Epithelial cell of prostate (primary cell): ENCODE measurements around the gene RALGPS1.

Experiments used
- DNase-seq: peaks from one replicate; pipeline ENCODE4 v3.0.0-alpha.2; 2011; ENCODE audit warnings: low read depth, low spot score
- H3K27ac ChIP-seq: fragments of 450-650 bp; 2 replicates; pipeline ENCODE4 v1.5.1; 2017; ENCODE audit warnings: mild to moderate bottlenecking

RALGPS1 gene

GRCh38 chr9:127224883-127225739 lies 310.5 kb downstream of the RALGPS1 start:
- H3K27ac ChIP-seq = no peak overlapping the region
- no peak for DNase-seq

DNA sequence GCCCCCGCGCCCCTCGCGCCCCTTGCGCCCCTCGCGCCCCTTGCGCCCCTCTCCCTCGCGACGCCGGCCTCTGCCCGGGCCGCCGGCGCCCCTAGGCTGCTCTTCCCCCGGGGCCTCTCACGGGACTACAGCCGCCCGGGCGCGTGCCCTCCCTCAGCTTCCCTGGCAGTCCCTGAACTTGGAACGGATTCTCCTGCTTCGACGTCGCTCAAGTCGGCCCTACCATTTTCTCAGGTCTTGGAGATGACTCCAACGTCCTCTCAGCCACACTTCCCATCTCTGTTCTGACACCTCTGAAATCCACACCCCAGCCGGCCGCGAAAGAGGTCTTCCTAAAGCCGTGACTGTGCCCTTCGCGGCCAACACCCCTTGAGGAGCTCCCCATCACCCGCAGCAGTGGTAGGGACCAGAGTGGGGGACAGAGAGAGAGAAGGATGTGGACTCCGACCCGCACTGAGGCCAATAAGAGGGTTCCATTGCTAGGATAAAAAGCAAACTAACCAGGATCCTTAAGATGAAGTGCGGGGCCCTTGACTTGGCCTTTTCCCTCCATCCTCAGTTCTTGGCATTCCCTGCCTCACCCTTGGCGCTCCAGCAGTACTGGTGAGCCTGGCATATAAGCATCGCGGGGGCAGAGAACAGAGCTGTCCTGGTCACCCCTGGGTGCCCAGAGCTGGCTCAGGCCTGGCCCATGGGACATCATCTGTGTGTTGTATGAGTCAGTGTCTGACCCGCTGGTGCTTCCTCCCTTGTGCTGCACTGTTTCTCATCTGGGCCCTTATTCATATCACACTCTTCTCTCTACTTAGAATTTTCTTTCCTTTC lies 311.4 kb downstream of the RALGPS1 start:
- H3K27ac ChIP-seq = no peak overlapping the region
- DNase-seq = no peak

- H3K27ac ChIP-seq = no peak overlapping the region
- no peak for DNase-seq
These were observed 315.3 kb downstream of the RALGPS1 start for GRCh38 chr9:127229691-127230417.

DNA sequence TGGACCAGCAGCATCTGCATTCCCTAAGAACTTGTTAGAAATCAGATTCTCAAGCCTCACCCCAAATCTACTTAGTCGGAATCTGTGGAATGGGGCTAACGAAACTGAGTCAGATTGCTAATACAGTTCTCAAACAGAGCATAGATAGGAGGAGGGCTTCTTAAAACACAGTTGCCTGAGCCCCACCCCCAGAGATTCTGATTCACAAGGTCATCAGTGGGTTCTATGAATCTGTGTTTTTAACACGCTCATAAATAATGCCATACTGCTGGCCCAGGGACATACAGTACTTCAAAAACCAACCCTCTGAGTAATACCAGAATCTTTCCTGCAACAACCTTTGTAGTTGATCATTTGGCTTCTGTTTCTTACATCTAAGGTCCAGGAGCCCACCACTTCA lies 317.1 kb downstream of the RALGPS1 start:
- no peak for DNase-seq
- no peak overlapping the region for H3K27ac ChIP-seq

DNA sequence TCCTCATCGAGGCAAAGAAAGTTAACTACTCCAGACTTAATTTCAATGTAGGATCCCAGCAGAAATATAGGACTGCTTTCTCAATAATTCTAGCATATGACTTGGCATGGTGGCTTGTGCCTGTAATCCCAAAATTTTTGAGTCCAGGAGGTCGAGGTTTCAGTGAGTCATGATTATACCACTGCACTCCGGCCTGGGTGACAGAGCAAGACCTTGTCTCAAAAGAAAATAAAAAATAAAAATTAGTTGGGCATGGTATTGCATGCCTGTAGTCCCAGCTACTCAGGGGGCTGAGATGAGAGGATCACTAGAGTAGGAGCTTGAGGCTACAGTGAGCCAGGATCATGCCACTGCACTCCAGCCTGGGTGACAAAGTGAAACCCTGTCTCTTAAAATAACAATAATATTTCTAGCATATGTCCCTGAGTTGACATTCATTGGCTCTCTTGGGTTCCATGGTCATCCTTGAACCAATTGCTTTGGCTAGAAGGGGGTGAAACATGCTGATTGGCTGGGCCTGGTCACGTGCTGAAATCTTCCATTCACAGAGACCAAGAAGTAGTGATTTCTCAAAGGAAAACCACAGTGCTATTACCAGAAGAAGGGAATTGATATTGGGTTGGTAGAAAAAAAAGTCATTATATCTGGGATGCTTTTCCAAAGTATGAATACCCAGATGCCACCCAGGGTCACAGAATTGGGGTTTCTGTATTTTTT lies 318.4 kb downstream of the RALGPS1 start:
- no peak overlapping the region for H3K27ac ChIP-seq
- DNase-seq = no peak

DNA sequence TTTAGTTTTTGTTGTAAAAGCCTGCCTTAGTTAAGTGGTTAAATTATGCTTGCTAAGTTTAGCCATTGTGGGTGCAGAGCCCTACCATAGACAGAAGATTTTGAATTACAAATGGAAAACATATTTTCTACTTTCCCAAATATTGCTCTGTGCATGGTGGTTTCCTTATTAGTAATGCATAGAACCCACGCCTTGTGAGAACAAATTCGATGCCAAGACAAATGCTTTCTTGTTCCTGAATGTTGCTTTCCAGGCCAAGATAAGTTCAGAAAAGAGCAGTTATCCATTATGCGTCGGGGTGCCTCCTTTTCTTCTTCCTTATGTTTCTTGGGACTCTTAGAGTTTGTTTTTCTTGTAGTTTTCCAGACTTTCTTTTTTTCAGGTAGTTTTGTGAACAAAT lies 319.0 kb downstream of the RALGPS1 start:
- no peak for DNase-seq
- H3K27ac ChIP-seq = no peak overlapping the region

DNA sequence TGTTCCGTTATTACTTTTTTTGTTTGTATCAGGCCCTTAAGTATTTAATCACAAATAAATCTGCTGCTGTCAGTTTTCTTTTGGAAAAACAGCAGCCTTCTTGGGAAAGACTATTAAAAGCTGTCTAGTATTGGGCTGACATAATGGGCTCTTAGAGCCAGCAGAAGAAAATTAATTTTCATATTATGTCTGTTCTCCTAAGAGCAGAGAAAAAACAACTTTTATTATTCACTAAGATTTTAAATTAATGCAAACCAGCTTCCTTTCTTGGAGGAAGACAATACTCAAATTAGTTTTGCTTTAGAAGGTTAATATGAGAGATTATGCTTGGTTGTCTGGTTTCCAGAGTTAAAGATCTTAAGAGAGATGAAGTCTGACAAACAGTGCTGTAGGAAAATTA lies 319.4 kb downstream of the RALGPS1 start:
- DNase-seq = no peak

GRCh38 chr9:127237801-127238200 lies 323.2 kb downstream of the RALGPS1 start:
- no peak overlapping the region for H3K27ac ChIP-seq
- DNase-seq = no peak

More for the DNA sequence above, 319.4 kb downstream of the RALGPS1 start:
- no peak overlapping the region for H3K27ac ChIP-seq

DNA sequence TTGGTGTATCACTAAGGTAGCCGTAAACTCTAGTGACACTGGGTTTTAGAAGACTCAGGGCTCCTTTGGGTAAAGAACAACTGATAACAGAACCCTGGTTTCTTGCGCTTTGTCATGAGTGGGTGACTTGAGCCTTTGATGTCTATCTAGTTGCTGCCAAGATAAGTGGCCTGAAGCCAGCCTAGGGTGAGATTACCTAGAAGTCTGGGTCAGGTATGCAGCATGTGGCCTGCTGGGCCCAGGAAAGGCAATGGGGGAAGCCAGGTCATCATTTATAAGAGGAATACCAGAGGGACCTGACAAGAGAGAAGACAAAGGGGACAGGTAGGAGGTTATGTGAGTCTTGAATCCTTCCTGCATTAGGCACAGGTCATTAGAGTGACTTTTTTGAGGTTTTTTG lies 326.8 kb downstream of the RALGPS1 start:
- no peak overlapping the region for H3K27ac ChIP-seq
- no peak for DNase-seq

- H3K27ac ChIP-seq = no peak overlapping the region
- peak; percentile 58 for DNase-seq
These were observed 330.3 kb downstream of the RALGPS1 start for GRCh38 chr9:127244609-127245601.

- H3K27ac ChIP-seq = no peak overlapping the region
- no peak for DNase-seq
These were observed 331.1 kb downstream of the RALGPS1 start for GRCh38 chr9:127245637-127246164.

DNA sequence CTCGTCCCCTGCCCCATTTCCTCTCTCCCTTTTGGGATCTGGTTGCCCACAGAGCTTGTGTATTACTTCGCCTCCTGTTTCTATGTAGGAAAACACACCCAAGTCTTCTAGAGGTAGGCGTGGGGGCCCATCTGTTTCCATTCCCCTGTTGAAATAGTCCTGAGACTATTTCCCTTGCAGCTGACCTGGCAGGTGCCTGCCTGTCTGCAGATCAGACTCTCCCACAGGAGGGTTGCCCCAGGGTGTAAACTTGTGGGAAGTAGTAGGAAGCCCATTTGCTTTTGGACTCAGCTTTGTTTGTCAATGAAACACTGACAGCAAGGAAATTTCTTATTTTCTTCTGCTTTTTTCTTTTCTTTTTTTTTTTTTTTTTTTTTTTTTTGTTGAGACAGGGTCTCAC lies 333.7 kb downstream of the RALGPS1 start:
- no peak for DNase-seq
- H3K27ac ChIP-seq = no peak overlapping the region

DNA sequence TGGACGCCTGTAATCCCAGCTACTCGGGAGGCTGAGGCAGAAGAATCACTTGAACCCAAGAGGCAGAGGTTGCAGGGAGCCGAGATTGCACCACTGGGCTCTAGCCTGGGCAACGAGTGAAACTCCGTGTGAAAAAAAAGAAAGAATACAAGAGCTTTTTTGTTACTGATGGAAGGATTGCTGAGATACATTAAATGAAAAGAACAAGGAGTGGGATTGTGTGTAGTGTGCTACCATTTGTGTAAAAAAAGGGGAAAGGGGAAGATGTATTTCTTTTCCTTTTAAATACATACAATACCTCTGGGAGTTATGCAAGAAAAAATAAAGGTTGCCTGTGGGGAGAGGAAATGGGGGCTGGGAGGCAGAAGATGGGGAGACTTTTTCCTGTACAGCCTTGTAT lies 335.3 kb downstream of the RALGPS1 start:
- no peak overlapping the region for H3K27ac ChIP-seq
- no peak for DNase-seq

DNA sequence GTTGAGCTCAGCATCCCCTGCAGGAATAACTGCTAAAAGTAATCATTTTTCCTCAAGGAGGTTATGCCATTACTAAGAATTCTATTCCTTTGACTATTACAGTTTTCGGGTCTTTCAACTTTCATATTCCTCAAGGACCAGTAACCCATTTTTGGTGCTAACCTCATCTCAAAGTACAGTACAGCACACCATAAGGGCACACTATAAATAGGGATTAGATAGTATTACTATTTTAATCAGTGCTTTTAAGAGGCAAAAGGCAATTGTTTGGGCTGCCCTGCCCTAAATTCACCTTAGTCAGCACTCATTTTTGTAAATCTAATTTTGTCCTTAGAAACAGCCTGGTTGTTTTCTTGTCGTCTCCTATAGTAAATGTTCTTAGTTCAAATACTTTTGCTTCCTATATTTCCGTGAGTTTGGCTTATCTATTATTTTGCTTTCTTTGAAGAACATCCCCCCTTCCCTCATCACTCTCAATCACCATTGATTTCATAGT lies 336.4 kb downstream of the RALGPS1 start:
- no peak overlapping the region for H3K27ac ChIP-seq
- DNase-seq = no peak

- H3K27ac ChIP-seq = no peak overlapping the region
- no peak for DNase-seq
These were observed 338.1 kb downstream of the RALGPS1 start for GRCh38 chr9:127252410-127253318.

- DNase-seq = no peak
- no peak overlapping the region for H3K27ac ChIP-seq
These were observed 338.9 kb downstream of the RALGPS1 start for GRCh38 chr9:127253446-127253845.

GRCh38 chr9:127255692-127256091 lies 341.1 kb downstream of the RALGPS1 start:
- DNase-seq = no peak
- H3K27ac ChIP-seq = no peak overlapping the region
